22Rv1 (cell line): ENCODE results near the gene PDE9A.

Experiments used
- H3K27ac ChIP-seq: fragments of 450-650 bp; 2 replicates; pipeline ENCODE4 v1.5.1; 2017
- CTCF ChIP-seq: fragments of 450-650 bp; IDR thresholded peaks from 2 replicates; pipeline ENCODE4 v1.5.1; 2017; ENCODE audit warnings: mild to moderate bottlenecking
- ZFX ChIP-seq: fragments of 450-650 bp; IDR thresholded peaks from 2 replicates; pipeline ENCODE4 v1.6.1; 2017; ENCODE audit warnings: antibody characterized with exemption, borderline replicate concordance

Gene PDE9A

DNA sequence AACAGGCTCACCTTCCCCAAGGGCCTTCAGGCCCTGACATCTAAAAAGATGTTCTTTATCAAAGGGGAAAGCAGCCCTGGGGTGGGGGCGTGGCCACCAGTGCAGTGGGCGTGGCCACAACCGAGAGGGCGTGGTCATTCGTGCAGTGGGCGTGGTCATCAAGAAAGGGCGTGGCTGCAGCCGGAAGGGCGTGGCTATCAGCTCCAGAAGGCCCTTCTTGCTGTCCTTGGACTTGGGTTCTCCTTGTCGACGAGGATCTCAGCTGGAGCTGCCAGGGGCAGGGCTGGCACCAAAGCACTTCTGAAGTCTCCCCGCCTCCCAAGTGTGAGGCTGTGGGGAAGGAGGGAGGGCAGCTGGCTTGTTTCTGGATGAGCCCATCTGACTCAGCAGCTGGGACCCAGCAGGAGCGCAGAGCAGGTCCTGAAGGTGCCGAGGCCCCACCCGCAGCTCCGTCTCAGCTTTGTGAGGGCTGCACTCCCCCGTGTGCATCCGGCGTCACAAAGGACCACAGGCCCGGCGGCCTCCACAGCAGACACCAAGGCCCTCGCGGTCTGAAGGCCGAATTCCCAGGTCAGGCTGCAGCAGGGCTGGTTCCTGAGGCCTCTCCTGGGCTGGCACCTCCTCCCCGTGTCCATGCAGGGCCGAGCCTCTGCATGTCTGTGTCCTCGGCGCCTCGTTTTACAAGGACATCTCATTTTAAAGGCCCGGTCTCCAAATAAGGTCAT, 12.8 kb downstream of the PDE9A start:
- H3K27ac ChIP-seq: peak overlapping the region; percentile 70
- TF ChIP-seq CTCF (no peak), ZFX (no peak)

GRCh38 chr21:42666925-42667324, 13.5 kb downstream of the PDE9A start:
- H3K27ac ChIP-seq: peak overlapping the region; percentile 70
- no peak for TF ChIP-seq ZFX
- TF ChIP-seq CTCF: no peak

- no peak overlapping the region for H3K27ac ChIP-seq
- no peak for TF ChIP-seq ZFX
- no peak for TF ChIP-seq CTCF
Observed at GRCh38 chr21:42668298-42668992, 15.0 kb downstream of the PDE9A start.

DNA sequence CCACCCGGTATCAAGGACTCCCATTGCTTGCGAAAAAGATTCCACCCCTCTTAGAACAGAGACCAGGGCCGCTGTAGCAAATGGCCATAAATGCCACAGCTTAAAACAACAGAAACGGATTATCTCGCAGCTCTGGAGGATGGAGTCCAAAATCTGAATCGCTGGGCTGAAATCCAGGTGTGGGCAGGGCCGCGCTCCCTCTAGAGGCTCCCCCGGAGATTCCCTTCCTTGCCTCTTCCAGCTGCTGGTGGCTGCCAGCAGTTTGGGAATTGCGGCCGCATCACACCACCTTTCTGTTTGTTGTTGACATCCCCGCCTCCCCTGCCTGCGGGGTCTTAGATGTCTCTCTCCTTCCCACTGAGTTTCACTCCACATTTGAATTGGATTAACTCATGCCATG, 15.6 kb downstream of the PDE9A start:
- TF ChIP-seq CTCF (no peak), ZFX (no peak)
- H3K27ac ChIP-seq: no peak overlapping the region

DNA sequence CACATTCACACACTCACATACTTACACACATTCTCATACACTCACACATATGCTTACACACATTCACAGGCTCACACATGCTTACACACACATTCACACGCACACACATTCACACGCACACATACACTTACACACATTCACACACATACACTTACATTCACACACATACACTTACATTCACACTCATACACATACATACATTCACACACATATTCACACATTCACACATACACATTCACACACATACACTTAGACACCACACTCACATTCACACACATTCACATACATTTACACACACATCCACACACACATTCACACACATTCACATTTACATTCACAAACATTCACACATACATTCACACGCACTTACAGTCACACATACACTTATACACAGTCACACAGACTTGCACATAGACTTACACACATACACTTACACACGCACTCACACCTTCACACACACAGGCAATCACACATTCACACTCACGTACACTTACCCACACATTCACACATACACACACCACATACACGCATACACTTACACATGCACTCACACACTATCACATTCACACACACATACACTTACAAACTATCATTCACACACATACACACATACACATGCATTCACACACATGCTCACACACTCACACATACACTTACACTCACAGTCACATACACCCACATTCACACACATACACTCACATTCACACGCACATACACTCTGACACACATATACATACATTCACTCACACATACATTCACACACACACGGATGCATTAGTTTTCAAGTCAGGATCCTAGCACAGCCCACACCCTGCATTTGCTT, 16.8 kb downstream of the PDE9A start:
- H3K27ac ChIP-seq: peak overlapping the region; percentile 70; the same call in 1 of the 2 replicates
- TF ChIP-seq ZFX (no peak), CTCF (no peak)

DNA sequence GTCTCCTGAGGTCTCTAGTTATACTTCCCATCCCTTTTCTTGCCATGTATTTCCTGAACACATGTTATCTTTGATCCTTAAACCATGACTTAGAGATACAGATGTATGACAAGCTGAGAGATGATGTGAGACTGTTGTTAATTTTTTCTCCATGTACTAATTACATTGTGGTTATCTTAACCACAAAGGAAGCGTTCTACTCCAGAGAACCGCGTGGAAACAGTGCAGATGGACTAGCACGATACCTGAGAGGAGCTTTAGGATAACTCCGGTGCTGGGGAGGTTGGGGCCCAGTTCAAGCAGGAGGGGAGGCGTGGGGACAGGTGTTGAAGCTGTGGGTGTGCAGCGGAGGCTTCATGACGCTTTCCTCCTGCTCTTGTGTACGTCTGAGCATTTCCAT, 17.5 kb downstream of the PDE9A start:
- peak overlapping the region; percentile 70 for H3K27ac ChIP-seq
- TF ChIP-seq CTCF: no peak
